GM19025 (cell line): Measurements from ENCODE around the gene MYO1H.

Experiments
- ATAC-seq: cut with Tn5 transposase; IDR thresholded peaks from one replicate; pipeline ENCODE4 v1.9.1; 2021; ENCODE audit warnings: mild to moderate bottlenecking, low read depth, moderate library complexity; ENCODE audit not compliant: unreplicated experiment

MYO1H gene

GRCh38 chr12:109334887-109335286 lies 12.8 kb upstream of the MYO1H start:
- ATAC-seq: no peak

GRCh38 chr12:109336593-109336992 lies 11.1 kb upstream of the MYO1H start:
- ATAC-seq: no peak

- no peak for ATAC-seq
Observed at GRCh38 chr12:109343677-109344076, 4.0 kb upstream of the MYO1H start.

- ATAC-seq: no peak
Observed at GRCh38 chr12:109345428-109345827, 2.3 kb upstream of the MYO1H start.

- ATAC-seq: no peak
Observed at GRCh38 chr12:109346920-109347319, 780 bp upstream of the MYO1H start.

- ATAC-seq: no peak
Observed at GRCh38 chr12:109352184-109352583, 4.5 kb downstream of the MYO1H start.

- ATAC-seq: no peak
Observed at GRCh38 chr12:109356577-109356976, 8.9 kb downstream of the MYO1H start.

- ATAC-seq: no peak
Observed at GRCh38 chr12:109357032-109357431, 9.3 kb downstream of the MYO1H start.

GRCh38 chr12:109358154-109358869 lies 10.6 kb downstream of the MYO1H start:
- ATAC-seq: no peak

GRCh38 chr12:109359131-109359690 lies 11.5 kb downstream of the MYO1H start:
- ATAC-seq: no peak

- ATAC-seq: no peak
Observed at GRCh38 chr12:109369831-109370230, 22.1 kb downstream of the MYO1H start.

- no peak for ATAC-seq
Observed at GRCh38 chr12:109377139-109377685, 29.5 kb downstream of the MYO1H start.

- no peak for ATAC-seq
Observed at GRCh38 chr12:109378569-109378968, 30.9 kb downstream of the MYO1H start.

- no peak for ATAC-seq
Observed at GRCh38 chr12:109382031-109382430, 34.3 kb downstream of the MYO1H start.

- ATAC-seq: no peak
Observed at GRCh38 chr12:109383240-109383639, 35.5 kb downstream of the MYO1H start.

GRCh38 chr12:109385339-109386058 lies 37.8 kb downstream of the MYO1H start:
- ATAC-seq: no peak

- no peak for ATAC-seq
Observed at GRCh38 chr12:109386059-109386433, 38.3 kb downstream of the MYO1H start.

- no peak for ATAC-seq
Observed at GRCh38 chr12:109387425-109388166, 39.9 kb downstream of the MYO1H start.

- ATAC-seq: no peak
Observed at GRCh38 chr12:109388167-109388563, 40.5 kb downstream of the MYO1H start.

GRCh38 chr12:109389146-109389545 lies 41.4 kb downstream of the MYO1H start:
- no peak for ATAC-seq
